Putamen (tissue), 1 donor: ENCODE measurements around the gene IZUMO4.
A peak's percentile ranks its signal among the peaks of the same experiment; 100 is the strongest.

Experiments used
- DNase-seq: peaks from one replicate; pipeline ENCODE4 v3.0.0-alpha.2; 2016; ENCODE audit warnings: low spot score

IZUMO4 gene, protein sequence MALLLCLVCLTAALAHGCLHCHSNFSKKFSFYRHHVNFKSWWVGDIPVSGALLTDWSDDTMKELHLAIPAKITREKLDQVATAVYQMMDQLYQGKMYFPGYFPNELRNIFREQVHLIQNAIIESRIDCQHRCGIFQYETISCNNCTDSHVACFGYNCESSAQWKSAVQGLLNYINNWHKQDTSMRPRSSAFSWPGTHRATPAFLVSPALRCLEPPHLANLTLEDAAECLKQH

GRCh38 chr19:2096480-2097202 lies at the start of gene IZUMO4:
Gene IZUMO4, plus strand, starts transcription at chr19:2096915. Its CDS starts 31 bp downstream, at chr19:2096946.
- DNase-seq, result peak; percentile 99

GRCh38 chr19:2047076-2047448 lies 49.7 kb upstream of the IZUMO4 start:
- no peak for DNase-seq

- DNase-seq, result no peak
These were observed 49.1 kb upstream of the IZUMO4 start for GRCh38 chr19:2047449-2048103.

GRCh38 chr19:2048104-2048958 lies 48.4 kb upstream of the IZUMO4 start:
- DNase-seq, result no peak

GRCh38 chr19:2048959-2049740 lies 47.6 kb upstream of the IZUMO4 start:
- no peak for DNase-seq

- DNase-seq, result no peak
These were observed 46.9 kb upstream of the IZUMO4 start for GRCh38 chr19:2049741-2050348.

- DNase-seq, result no peak
These were observed 46.2 kb upstream of the IZUMO4 start for GRCh38 chr19:2050349-2050990.

DNA sequence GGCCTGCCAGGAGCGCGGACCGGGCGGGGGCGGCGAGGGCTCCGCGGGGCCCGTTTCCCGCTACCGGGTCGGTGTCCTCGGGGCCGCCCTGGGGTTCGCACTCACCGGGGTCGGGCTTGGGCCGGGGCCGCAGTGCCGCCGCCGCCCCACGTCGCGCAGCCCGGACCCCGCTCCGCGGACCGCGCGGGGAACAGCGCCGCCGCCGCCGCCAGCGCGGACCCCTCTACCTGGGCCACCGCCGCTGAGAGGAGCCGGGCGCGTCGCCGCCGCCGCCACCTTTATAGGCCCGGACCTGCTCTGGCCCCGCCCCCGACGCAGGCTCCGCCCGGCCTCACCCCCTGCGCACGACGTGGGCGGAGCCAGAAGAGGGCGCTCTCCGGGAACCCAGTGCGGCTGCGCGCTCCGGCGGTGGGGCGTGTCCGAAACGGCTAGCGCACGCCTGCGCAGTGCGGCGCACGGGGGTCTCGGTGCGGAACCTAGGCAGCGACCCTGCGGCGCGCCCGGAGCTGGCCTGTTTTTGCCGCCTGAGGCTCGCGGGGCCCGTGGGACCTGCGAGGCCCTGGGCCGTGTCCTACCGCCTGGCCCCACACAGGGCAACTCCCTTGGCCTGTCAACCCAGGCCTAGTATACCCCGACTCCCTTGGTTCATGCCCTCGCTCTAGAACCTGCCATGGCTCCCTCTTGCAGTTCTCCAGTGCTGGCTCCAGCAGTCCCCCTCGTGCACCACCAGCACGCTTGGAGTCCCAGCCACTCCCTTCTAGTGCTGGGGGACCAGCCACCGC lies 45.5 kb upstream of the IZUMO4 start, which contains the start of gene MKNK2:
MKNK2 (minus strand) TSS at position 254 of the 782 bp plus-strand sequence. CDS start 393 bp downstream, outside the sequence.
- DNase-seq, result peak; percentile 93

DNA sequence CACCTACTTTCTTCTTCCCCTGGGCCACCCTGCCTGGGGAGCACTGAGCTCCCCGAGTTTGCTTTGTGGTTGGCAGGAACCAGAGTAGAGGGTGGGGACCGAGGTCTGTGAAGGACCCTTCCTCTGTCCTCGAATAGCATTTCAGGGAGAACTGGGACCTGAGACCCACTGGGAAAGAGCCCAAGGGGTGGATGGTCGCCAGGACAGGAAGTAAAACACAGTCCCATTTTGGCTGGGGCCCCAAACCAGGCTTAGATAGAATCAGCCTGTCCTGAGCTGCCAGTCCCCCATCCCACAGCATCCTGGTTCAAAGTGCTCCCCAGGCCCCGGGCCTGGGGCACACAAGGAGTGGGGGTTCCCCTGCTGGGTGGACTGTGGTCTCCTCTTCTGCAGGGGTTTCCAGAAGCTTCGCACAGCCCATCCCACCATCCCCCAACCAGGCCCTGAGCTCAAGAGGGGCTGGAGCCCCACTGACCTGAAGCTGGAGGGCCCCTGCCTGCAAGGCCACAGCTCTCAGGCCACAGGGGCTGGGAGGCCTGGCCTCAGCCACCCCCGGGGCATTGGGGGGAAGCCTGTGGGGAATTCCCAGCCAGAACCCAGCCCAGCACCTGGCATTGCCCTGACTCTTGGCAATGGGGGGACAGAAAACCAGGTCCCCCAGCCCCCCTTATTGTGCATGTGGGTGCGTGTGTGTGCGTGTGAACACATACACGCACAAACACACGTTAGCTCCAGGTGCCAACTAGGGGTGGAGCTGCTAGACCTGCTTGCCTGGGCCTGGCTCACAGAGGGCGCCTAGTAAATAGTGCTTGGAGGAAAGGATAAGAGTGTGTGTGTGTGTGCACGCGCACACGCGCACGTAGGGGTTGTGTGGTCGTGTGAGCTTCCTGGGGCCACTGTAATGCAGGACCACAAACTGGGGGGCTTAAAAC lies 44.7 kb upstream of the IZUMO4 start:
- no peak for DNase-seq

GRCh38 chr19:2053601-2054389 lies 42.9 kb upstream of the IZUMO4 start:
- no peak for DNase-seq

DNA sequence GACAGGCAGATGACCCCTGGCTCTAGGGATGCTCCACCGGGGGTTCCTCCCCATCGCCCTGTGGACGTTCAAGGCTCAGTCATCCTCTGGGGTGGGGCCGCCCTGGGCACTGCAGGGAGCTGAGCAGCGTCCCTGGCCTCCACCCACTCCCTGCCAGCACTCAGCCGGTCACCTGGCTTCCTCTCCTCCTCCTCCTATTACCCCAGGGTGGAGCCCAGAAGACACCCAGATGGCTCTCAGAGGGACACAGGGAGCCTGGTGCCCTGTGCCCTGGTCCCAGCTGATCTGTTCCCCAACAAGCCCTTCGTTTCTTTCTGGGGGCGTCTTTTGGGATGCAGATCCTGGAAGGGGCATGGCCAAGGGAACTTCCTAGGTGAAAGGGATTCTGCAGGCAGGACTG lies 42.0 kb upstream of the IZUMO4 start:
- DNase-seq, result no peak

- no peak for DNase-seq
These were observed 40.5 kb upstream of the IZUMO4 start for GRCh38 chr19:2055931-2056836.

GRCh38 chr19:2056837-2057192 lies 39.9 kb upstream of the IZUMO4 start:
- no peak for DNase-seq

DNA sequence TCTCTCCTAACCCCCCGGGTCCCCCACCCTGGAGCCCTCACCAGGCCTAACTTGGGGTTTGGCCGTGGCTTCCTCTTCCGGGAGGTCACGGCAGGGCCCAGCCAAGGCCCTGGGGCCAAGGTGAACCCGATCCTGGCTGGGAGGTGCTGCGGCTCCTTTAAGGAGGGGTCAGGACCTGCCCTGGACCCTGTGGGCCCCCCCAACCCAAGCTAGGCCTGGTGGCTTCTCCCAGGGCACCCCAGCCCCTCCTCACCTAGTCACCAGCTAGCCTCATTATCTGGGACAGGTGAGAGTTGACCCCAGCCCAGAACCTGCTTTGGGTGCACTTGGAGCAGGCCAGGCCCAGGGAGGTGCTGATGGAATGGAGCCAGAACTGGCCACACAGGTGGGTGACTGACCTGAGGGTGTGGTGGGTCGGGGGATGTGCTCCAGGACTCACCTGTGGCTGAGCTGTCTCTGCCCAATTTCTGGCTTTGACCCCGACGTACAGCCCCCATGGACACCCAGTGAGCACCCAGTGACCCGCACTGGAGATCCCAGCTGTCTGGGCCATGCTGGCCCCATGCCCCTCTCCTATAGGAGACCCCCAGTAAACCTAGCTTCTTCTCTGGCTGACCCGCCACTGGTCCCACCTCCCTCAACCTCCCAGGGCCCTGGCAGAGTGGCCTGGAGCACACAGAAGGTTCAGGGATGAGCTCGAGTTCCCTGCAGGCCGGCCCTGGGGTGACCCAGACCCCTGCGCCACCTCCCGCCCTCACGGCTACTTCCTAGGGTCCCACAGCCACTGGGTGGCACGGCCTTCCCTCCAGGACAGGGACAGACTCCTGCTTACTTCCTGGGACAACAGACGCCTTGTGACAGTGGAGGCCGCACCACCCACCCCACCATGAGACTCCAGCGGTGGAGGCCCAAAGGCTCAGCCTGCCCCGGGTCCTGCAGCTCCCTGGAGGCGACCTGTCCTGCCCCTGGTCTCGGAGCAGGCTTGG lies 38.9 kb upstream of the IZUMO4 start:
- DNase-seq, result no peak
